ENCODE measurements around the gene EXPH5. TPM values are rescaled to one million over a fixed set of nuclear protein-coding genes. Genes with fewer than 3 reads are reported as not detected.
A peak's percentile ranks its signal among the peaks of the same experiment; 100 is the strongest.

EXPH5 gene
- polyA plus RNA-seq, 1 donor (not counting 4 experiments of a cell fraction or from before 2014, with no cell fraction given): 11.7 TPM

GRCh38 chr11:108511851-108512474 is 81.6 kb downstream of the EXPH5 start:
- TF ChIP-seq EZH2 (IDR thresholded peaks at IDR 0.05; ENCODE audit: low read length) (no peak), CTCF (optimal IDR thresholded peaks at IDR 0.05 in 1 of 3, IDR thresholded peaks at IDR 0.05 in 1 of 3, conservative IDR thresholded peaks at IDR 0.05 in 1 of 3; ENCODE audit: extremely low read depth in 1 of 3, insufficient read depth in 2 of 3, low read length in 3 of 3) (no peak)
- peak; percentile 96 for FAIRE-seq

DNA sequence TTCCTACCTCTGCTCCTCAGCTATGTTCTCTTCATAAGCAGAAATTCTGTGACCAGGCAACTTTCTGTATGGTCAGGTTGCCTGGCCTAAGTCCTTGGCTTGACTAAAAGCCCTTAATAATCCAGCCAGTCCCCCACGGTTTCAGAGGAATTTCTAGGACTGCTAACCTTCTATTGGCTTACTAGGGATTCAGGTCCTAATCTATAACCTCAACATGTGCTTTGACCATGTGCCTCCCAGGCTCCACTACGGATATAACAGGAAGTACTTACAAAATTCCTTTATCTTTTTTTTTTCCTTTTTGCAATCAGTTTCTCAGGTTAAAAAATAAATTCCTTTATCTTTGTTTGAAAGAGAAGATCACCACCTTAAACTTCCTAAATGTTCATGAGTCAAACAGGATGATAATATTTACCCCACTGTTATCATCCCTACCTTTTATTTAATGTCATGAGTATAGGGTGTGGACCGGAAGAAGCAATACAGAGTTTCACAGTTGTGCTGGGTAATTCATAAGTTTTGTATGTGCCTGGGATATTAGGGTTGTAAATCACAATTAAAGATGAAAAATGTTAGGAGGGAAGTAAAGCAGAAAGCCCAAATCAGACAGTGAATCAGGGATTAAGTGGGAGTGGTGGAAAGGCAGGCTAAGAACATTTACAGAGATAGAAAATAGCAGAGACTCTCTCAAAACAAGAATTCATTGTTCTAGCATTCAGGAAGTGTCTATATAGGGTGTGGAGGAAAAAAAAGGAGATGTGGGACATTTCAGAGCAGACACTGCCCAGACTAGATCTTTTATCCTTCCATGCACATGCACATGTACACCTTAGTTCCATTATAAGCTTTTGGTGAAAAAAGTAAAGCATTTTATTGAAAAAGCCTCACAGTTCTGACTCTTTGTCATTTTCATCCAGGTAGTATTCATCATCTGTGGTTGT is 84.6 kb downstream of the EXPH5 start:
- no peak overlapping the region for H2AFZ ChIP-seq (ENCODE audit: control insufficient read depth, low read length)
- dilution Hi-C loops (cut with MboI; ENCODE audit: extremely low pct_ligation_motif_present, low sequenced_read_pairs): no loop called here
- peaks cover 31% of the 10 kb centered on the region for H3K4me1 ChIP-seq (ENCODE audit: control insufficient read depth, extremely low read depth, insufficient read depth, low read length)
- TF ChIP-seq CTCF (optimal IDR thresholded peaks at IDR 0.05 in 1 of 3, IDR thresholded peaks at IDR 0.05 in 1 of 3, conservative IDR thresholded peaks at IDR 0.05 in 1 of 3; ENCODE audit: extremely low read depth in 1 of 3, insufficient read depth in 2 of 3, low read length in 3 of 3): no peak
- no peak for TF ChIP-seq EZH2 (IDR thresholded peaks at IDR 0.05; ENCODE audit: low read length)
- DNase-seq (ENCODE audit: low read depth, low spot score) (no peak), FAIRE-seq (peak; percentile 17)
- H3K27ac ChIP-seq (ENCODE audit: control insufficient read depth, insufficient read depth, low read length): no peak overlapping the region
- H3K4me3 ChIP-seq (ENCODE audit: control insufficient read depth in 2 of 3, extremely low read depth in 1 of 3, insufficient read depth in 2 of 3, low read depth in 1 of 3, low read length in 3 of 3): no peak overlapping the region
- no peak overlapping the region for H3K4me2 ChIP-seq (ENCODE audit: control insufficient read depth, extremely low read depth, insufficient read depth, low read depth, low read length)
- no peaks in the 10 kb centered on the region for H3K9me3 ChIP-seq (ENCODE audit: control insufficient read depth, low read depth, low read length)
- H3K36me3 ChIP-seq (ENCODE audit: control insufficient read depth in 2 of 2, extremely low read depth in 1 of 2, insufficient read depth in 2 of 2, low read length in 2 of 2): peaks cover 5 to 11% of the 10 kb centered on the region in 2 experiments
- no peaks in the 10 kb centered on the region for H3K79me2 ChIP-seq (ENCODE audit: control insufficient read depth, insufficient read depth, low read length)
- H4K20me1 ChIP-seq (ENCODE audit: control insufficient read depth, extremely low read depth, insufficient read depth, low read length): no peaks in the 10 kb centered on the region
- no peaks in the 10 kb centered on the region for H3K9me1 ChIP-seq (ENCODE audit: control insufficient read depth, extremely low read depth, insufficient read depth, low read length)
- no peak overlapping the region for H3K9ac ChIP-seq (ENCODE audit: control insufficient read depth, extremely low read depth, insufficient read depth, low read length)
- H3K27me3 ChIP-seq (ENCODE audit: control insufficient read depth, extremely low read depth, insufficient read depth, low read length): no peaks in the 10 kb centered on the region

More at GRCh38 chr11:108511851-108512474, 81.6 kb downstream of the EXPH5 start:
- no peaks in the 10 kb centered on the region for H3K9me3 ChIP-seq (ENCODE audit: control insufficient read depth, low read depth, low read length)
- peak; percentile 85 for DNase-seq (ENCODE audit: low read depth, low spot score)
- H3K4me3 ChIP-seq (ENCODE audit: control insufficient read depth in 2 of 3, extremely low read depth in 1 of 3, insufficient read depth in 2 of 3, low read depth in 1 of 3, low read length in 3 of 3): no peak overlapping the region
- dilution Hi-C loops (cut with MboI; ENCODE audit: extremely low pct_ligation_motif_present, low sequenced_read_pairs): no loop called here
- no peaks in the 10 kb centered on the region for H3K79me2 ChIP-seq (ENCODE audit: control insufficient read depth, insufficient read depth, low read length)
- H3K4me2 ChIP-seq (ENCODE audit: control insufficient read depth, extremely low read depth, insufficient read depth, low read depth, low read length): peak overlapping the region; percentile 24
- peaks cover 31% of the 10 kb centered on the region for H3K4me1 ChIP-seq (ENCODE audit: control insufficient read depth, extremely low read depth, insufficient read depth, low read length)
- H3K27ac ChIP-seq (ENCODE audit: control insufficient read depth, insufficient read depth, low read length): peak overlapping the region; percentile 38
- peak overlapping the region; percentile 79 for H2AFZ ChIP-seq (ENCODE audit: control insufficient read depth, low read length)
- H3K9ac ChIP-seq (ENCODE audit: control insufficient read depth, extremely low read depth, insufficient read depth, low read length): no peak overlapping the region
- H4K20me1 ChIP-seq (ENCODE audit: control insufficient read depth, extremely low read depth, insufficient read depth, low read length): no peaks in the 10 kb centered on the region
- H3K9me1 ChIP-seq (ENCODE audit: control insufficient read depth, extremely low read depth, insufficient read depth, low read length): no peaks in the 10 kb centered on the region
- H3K27me3 ChIP-seq (ENCODE audit: control insufficient read depth, extremely low read depth, insufficient read depth, low read length): no peaks in the 10 kb centered on the region
- peaks cover 14 to 17% of the 10 kb centered on the region in 2 experiments for H3K36me3 ChIP-seq (ENCODE audit: control insufficient read depth in 2 of 2, extremely low read depth in 1 of 2, insufficient read depth in 2 of 2, low read length in 2 of 2)

All from keratinocyte (primary cell).